ENCODE data around the gene ANKHD1.

ANKHD1 gene

GRCh38 chr5:140544986-140545385 lies 143.4 kb downstream of the ANKHD1 start:
- no peak for DNase-seq (ENCODE audit: low read depth in 1 of 2, low spot score in 1 of 2)

DNA sequence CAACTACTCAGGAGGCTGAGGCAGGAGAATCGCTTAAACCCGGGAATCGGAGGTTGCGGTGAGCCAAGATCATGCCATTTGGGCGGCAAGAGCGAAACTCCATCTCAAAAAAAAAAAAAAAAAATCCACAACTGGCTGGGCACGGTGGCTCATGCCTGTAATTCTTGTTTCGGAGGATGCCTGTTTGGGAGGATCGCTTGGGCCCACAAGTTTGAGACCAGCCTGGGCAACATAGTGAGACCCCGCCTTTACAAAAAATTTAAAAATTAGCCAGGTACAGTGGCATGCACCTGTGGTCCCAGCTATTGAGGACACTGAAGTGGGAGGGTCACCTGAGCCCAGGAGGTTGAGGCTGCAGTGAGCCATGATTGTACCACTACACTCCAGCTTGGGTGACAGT lies 144.0 kb downstream of the ANKHD1 start:
- no peak for DNase-seq (ENCODE audit: low read depth in 1 of 2, low spot score in 1 of 2)

DNA sequence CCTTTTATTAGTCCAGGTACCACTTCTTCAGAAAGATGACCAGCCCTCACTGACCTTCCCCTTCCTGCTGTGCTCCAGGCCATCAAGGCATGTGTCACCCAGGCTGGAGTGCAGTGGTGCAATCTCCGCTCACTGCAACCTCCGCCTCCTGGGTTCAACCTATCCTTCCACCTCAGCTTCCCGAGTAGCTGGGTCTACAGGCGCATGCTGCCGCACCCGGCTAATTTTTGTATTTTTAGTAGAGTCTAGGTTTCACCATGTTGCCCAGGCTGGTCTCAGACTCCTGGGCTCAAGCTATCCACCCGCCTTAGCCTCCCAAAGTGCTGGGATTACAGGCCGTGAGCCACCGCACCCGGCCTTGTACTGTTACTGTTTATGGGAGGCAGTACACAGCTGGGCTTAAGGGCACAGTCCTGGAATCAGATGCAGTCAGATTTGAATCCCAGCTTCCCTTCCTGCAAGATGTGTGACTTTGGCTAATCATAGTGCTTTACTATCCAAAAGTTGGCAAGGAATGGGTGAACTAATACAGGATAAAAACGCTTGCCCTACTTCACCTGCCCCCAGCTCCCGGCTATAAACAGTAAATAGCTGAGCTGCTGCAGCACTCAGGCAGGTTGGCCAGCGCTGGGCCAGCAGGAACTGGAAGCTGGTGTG lies 145.3 kb downstream of the ANKHD1 start:
- DNase-seq (ENCODE audit: low read depth in 1 of 2, low spot score in 1 of 2), result no peak

GRCh38 chr5:140547508-140548299 lies 146.1 kb downstream of the ANKHD1 start, which contains the start of gene EIF4EBP3:
TSS of gene EIF4EBP3 (plus strand) at chr5:140547662. CDS start at chr5:140547738, 76 bp downstream.
- DNase-seq (ENCODE audit: low read depth in 1 of 2, low spot score in 1 of 2), result peak; percentile 56 to 77

- no peak for DNase-seq (ENCODE audit: low read depth in 1 of 2, low spot score in 1 of 2)
These were observed 146.7 kb downstream of the ANKHD1 start for GRCh38 chr5:140548300-140548688.

GRCh38 chr5:140548791-140549190 lies 147.2 kb downstream of the ANKHD1 start:
- DNase-seq (ENCODE audit: low read depth in 1 of 2, low spot score in 1 of 2), result no peak

GRCh38 chr5:140549237-140550144 lies 147.9 kb downstream of the ANKHD1 start:
- DNase-seq (ENCODE audit: low read depth in 1 of 2, low spot score in 1 of 2), result no peak

- DNase-seq (ENCODE audit: low read depth in 1 of 2, low spot score in 1 of 2), result no peak
These were observed 148.8 kb downstream of the ANKHD1 start for GRCh38 chr5:140550147-140551079.

GRCh38 chr5:140551872-140552271 lies 150.2 kb downstream of the ANKHD1 start:
- DNase-seq (ENCODE audit: low read depth in 1 of 2, low spot score in 1 of 2), result no peak

- no peak for DNase-seq (ENCODE audit: low read depth in 1 of 2, low spot score in 1 of 2)
These were observed 152.0 kb downstream of the ANKHD1 start for GRCh38 chr5:140553657-140554056.

- DNase-seq (ENCODE audit: low read depth in 1 of 2, low spot score in 1 of 2), result no peak
These were observed 152.8 kb downstream of the ANKHD1 start for GRCh38 chr5:140554454-140554853.

- no peak for DNase-seq (ENCODE audit: low read depth in 1 of 2, low spot score in 1 of 2)
These were observed 154.2 kb downstream of the ANKHD1 start for GRCh38 chr5:140555747-140556312.

GRCh38 chr5:140556438-140556837 lies 154.8 kb downstream of the ANKHD1 start:
- DNase-seq (ENCODE audit: low read depth in 1 of 2, low spot score in 1 of 2), result no peak

DNA sequence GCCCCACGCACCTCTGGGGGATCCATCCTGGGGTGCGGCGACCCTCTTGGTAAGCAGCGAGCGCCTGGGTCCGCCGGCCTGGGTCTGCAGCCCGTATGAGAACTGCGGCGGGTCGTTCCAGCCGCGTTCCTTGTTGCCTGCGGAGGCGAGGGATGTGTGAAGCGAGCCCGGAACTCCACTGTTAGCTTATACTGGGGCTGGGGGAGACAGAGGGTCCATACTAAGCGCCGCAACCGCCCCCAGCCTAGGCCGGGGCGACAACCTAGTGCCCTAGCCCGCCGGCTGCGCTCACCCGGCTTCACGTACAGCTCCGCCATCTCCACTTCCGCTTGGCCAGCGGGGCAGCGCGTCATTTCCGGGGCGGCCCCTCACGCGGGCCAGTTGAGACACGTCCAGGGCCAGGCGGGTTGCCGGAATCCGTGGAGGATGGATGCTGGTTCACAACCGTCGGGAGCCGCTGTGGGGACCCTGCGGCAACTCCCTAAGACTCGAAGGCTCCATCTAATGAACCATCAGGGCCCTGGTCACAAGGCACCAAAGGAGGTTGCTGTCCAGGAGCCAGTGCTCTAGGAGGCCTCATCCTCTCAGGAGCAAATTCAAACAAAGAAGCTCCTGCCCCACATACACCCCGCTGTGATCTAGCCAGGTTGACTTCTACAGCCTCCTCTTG lies 155.6 kb downstream of the ANKHD1 start, which contains the start of gene SRA1:
Gene SRA1, minus strand, starts transcription at position 338 of the 670 bp plus-strand sequence. Its CDS starts 21 bp downstream, at position 317.
- DNase-seq (ENCODE audit: low read depth in 1 of 2, low spot score in 1 of 2), result peak; percentile 67 to 80

GRCh38 chr5:140557965-140558364 lies 156.3 kb downstream of the ANKHD1 start:
- DNase-seq (ENCODE audit: low read depth in 1 of 2, low spot score in 1 of 2), result no peak

DNA sequence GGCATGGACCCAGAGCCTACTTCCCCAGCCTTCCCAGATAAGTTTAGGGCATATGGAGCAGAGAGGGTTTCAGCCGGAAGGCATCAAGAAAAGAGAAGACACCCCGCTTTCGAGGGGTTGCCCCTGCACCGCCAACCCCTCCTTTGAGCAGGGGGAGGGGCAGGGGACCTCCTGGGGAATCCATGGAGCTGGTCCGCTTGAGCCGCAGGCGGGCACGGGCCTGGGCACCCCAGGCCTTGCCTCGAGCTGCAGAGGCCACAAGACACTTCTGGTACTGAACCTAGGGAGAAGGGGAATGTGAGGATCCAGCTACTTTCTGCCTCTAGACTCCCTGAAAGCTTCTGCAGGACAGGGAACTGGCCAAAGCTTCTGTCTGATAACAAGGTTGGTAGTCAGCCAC lies 156.9 kb downstream of the ANKHD1 start:
- no peak for DNase-seq (ENCODE audit: low read depth in 1 of 2, low spot score in 1 of 2)

- DNase-seq (ENCODE audit: low read depth in 1 of 2, low spot score in 1 of 2), result no peak
These were observed 158.6 kb downstream of the ANKHD1 start for GRCh38 chr5:140560227-140560626.

GRCh38 chr5:140561753-140562523 lies 160.3 kb downstream of the ANKHD1 start:
- no peak for DNase-seq (ENCODE audit: low read depth in 1 of 2, low spot score in 1 of 2)

- no peak for DNase-seq (ENCODE audit: low read depth in 1 of 2, low spot score in 1 of 2)
These were observed 162.0 kb downstream of the ANKHD1 start for GRCh38 chr5:140563596-140563995.
